ENCODE measurements around the gene CPOX. TPM values are rescaled to one million over a fixed set of nuclear protein-coding genes. Genes with fewer than 3 reads are reported as not detected.

The CPOX gene
- total and polyA plus RNA-seq, 2 donors = 12.4 to 16.2 TPM

DNA sequence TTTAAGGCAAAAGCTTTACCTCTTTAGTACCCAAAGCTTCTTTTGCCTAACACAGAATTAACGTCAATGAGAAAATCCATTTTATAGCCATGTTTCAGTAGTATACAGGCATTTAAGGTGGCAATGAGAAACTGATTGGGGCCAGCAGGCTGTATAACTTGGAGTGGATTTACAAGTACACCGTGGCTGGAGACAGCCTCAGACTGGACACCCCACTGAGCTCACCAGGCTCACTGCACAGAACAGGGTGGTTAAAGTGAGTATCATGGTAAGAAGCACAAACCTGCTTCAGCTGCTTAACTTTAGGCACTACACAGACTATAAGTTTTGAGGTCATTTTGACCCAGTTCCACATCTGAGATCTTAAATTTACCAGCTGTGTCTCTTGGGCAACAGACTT is 8.9 kb downstream of the CPOX start:
- H3K27ac ChIP-seq (ENCODE audit: low read depth) = no peak overlapping the region
- peaks cover 2% of the 10 kb centered on the region for H3K36me3 ChIP-seq (ENCODE audit: insufficient read depth)
- no peak for DNase-seq (ENCODE audit: extremely low spot score)
- 59% methylated on average over 2 of the region's 2 CpGs for WGBS
- no peaks in the 10 kb centered on the region for H3K4me1 ChIP-seq (ENCODE audit: insufficient read depth)
- no peak overlapping the region for H3K4me3 ChIP-seq (ENCODE audit: low read depth, low read length)

DNA sequence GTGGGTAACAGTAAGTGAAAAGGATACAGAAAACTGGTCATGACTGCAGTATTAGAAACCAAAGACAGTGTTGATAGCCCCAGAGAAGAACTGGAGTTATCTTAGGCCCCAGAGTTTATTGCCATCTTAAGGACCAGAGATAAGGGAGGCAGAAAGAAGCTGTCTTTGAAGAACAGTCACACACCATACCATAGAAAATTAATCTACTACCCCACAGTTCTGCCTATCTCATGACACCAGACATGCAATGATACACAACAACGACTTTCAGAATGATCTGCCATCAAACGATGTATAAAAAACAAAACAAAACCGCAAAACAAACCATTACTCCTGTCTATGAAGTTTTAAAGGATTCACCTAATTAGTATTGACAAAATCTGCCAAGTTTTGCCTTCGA is 9.6 kb downstream of the CPOX start:
- Histone ChIP-seq H3K4me3 (ENCODE audit: low read depth, low read length) (no peak overlapping the region), H3K27ac (ENCODE audit: low read depth) (no peak overlapping the region), H3K4me1 (ENCODE audit: insufficient read depth) (no peaks in the 10 kb centered on the region), H3K36me3 (ENCODE audit: insufficient read depth) (peaks cover 2% of the 10 kb centered on the region)
- no peak for DNase-seq (ENCODE audit: extremely low spot score)
- 82% methylated on average over 4 of the region's 4 CpGs for WGBS

DNA sequence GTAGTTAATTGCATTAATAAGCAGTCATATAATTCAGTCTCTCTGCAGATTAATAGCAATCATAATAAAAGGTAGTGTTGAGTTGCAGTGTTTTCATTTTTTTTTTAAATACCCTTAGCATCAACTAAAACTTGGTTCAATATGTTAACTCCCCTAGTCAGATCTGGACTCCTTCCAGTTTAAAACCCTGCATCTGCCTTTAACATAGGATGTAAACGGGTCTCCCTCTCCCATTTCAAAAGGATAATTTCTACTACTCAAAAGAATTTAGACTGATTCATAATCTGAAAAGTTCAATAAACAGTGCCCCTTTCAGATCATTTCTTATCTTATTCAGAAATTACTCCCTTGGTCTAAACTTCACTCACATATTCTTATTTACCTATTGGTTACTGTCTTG is 11.4 kb downstream of the CPOX start:
- no peak overlapping the region for H3K4me3 ChIP-seq (ENCODE audit: low read depth, low read length)
- no peak for DNase-seq (ENCODE audit: extremely low spot score)
- H3K36me3 ChIP-seq (ENCODE audit: insufficient read depth) = peaks cover 2% of the 10 kb centered on the region
- 94% methylated on average over 1 of the region's 1 CpG for WGBS
- H3K27ac ChIP-seq (ENCODE audit: low read depth) = no peak overlapping the region
- H3K4me1 ChIP-seq (ENCODE audit: insufficient read depth) = no peaks in the 10 kb centered on the region

DNA sequence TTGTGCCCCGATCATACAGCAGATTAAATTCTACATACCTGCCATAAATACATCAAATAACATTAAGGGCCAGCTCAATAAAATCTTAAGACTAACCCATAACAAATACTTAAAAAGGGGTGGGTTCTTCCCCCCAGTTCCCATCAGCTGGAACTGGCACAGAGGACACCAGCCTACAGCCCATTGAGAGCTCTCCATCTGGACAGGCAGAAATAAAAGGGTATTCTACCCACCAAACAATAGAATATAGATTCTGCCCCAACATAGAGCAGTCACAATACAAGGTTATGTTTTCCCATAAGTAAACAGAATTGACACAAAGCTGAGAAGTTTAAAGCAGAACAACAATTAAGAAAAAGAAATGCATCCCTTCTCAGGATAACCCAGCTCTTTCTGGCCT is 11.9 kb downstream of the CPOX start:
- H3K4me3 ChIP-seq (ENCODE audit: low read depth, low read length) = no peak overlapping the region
- 92% methylated on average over 1 of the region's 1 CpG for WGBS
- H3K4me1 ChIP-seq (ENCODE audit: insufficient read depth) = no peaks in the 10 kb centered on the region
- peaks cover 2% of the 10 kb centered on the region for H3K36me3 ChIP-seq (ENCODE audit: insufficient read depth)
- no peak overlapping the region for H3K27ac ChIP-seq (ENCODE audit: low read depth)
- DNase-seq (ENCODE audit: extremely low spot score) = no peak

DNA sequence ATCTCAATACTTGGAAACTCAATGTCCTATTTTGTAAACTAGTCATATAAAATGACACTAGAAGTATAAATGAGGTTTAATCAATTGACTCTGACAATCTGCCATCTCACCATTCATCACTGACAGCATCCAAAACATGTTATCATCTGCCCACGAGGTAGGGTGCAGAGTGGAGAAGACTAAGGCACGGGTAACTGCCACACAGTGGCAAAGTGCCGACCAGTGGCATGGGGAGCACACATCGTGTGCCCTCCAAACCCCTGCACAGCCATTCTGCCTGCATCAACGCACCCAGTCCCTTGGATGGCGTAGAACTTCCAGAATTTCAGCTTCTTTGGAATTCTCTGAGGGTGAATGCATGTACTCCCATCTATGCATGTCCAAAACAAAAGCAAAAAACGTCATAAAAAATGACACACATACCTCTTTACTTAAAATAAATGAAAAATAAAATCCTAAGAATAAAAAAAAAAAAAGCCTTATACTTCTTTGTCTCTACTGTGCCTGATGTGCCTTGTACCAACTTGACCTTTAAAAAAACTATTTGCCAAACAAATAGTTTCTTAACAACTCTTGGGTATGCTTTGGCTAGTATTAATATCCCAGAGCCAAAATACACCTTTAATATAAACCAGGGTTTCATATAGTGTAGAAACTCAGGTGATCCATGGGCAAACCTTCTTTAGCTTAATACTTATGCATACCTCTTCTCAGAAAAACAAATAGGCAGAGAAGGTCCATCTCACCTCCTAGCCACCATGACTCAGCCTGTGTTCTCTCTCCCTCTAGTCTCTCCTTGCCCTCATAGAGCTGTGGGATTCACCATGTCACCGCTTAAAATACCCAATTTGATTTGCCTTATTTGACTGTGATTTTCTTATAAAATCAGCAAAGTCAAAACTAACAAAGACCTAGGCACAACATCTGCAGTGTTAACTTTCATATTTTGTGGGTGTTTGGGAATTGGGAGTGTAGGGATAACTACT is 12.7 kb downstream of the CPOX start:
- H3K4me3 ChIP-seq (ENCODE audit: low read depth, low read length) = no peak overlapping the region

DNA sequence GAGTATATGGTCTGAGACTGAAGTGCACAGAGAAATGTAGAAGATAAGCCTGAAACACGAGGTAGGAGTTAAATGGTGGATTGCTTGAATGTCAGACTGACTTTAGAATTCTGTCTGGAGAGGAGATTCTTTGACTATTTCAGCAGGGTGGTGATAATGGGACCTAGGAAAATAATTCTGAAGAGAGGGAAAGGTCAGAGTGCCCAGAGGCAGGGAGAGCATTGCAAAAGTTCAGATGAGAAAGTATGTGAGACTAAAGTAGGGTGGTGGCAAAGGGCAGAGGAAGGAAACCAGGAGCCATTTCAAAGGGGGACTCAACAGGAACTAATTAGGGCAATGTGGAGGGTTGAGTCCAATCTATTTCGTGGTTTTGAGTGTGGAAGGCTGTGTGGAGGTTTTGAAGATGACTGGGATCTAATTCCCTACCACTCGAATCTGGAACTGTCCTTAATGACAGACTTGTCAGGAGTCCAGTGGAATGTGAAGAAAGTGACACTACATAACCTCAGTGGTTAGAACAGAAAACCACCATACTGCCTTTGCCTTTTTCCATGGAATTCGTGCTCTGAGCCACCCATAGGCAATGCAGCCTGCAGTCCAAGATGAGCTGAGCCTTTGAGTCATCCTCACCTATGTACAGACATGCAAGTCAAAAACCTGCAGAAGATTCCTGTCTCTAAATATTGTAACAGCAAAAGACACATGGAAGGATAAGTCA is 16.1 kb downstream of the CPOX start:
- peaks cover 2% of the 10 kb centered on the region for H3K36me3 ChIP-seq (ENCODE audit: insufficient read depth)
- DNase-seq (ENCODE audit: extremely low spot score) = no peak

More for the DNA sequence above, 12.7 kb downstream of the CPOX start:
- WGBS = 92% methylated on average over 8 of the region's 8 CpGs
- no peak overlapping the region for H3K27ac ChIP-seq (ENCODE audit: low read depth)
- DNase-seq (ENCODE audit: extremely low spot score) = no peak
- peaks cover 2% of the 10 kb centered on the region for H3K36me3 ChIP-seq (ENCODE audit: insufficient read depth)
- H3K4me1 ChIP-seq (ENCODE audit: insufficient read depth) = no peaks in the 10 kb centered on the region

DNA sequence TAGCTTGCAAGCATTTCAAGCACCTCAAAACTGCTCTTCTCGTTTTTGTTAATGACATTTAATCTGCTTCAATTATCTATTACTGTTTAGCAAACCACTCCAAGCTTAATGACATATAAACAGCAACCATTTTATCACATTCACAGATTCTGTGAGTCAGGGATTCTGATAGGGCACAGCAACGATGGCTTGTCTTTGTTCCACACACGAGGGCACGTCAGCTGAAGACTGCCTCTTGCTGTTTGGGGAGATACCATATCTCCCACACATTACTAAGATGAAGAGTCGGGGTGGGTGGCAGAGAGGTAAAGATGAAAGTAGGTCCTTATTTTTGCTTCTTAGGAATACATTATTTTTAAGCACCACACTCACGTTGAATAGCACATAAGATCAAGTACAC is 19.3 kb downstream of the CPOX start:
- Histone ChIP-seq H3K4me3 (ENCODE audit: low read depth, low read length) (no peak overlapping the region), H3K36me3 (ENCODE audit: insufficient read depth) (no peaks in the 10 kb centered on the region)
- 63% methylated on average over 6 of the region's 6 CpGs for WGBS

More for the DNA sequence above, 16.1 kb downstream of the CPOX start:
- H3K4me1 ChIP-seq (ENCODE audit: insufficient read depth) = no peaks in the 10 kb centered on the region
- 81% methylated on average over 4 of the region's 4 CpGs for WGBS
- H3K4me3 ChIP-seq (ENCODE audit: low read depth, low read length) = no peak overlapping the region
- H3K27ac ChIP-seq (ENCODE audit: low read depth) = no peak overlapping the region

DNA sequence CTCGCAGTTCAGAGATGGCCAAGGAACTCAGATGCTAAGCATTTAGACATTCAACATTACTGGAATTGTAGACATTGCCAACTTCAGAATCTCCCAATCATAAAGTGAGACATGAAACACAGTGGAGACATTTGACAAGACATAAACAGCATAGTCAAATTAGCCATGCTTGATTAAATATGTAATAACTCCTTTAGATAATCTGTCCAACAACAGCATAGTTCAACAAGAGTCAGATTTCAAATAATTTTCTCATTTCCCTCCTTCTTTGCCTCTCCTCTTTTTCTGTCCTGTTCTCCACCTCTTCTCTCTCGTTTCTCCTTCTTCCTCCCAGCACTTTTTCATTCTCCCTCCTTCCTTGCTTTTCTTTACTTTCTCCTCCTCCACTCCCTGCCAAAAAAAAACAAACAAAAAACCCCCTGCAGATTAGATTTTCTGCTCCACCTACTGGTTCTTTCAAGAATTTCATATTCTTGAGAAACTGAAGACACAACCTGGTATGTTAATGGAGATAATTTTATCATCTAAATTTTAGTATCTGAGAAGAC is 20.2 kb downstream of the CPOX start:
- Histone ChIP-seq H3K36me3 (ENCODE audit: insufficient read depth) (no peaks in the 10 kb centered on the region), H3K4me3 (ENCODE audit: low read depth, low read length) (no peak overlapping the region), H3K27ac (ENCODE audit: low read depth) (no peak overlapping the region), H3K4me1 (ENCODE audit: insufficient read depth) (no peaks in the 10 kb centered on the region)
- no peak for DNase-seq (ENCODE audit: extremely low spot score)
- 38% methylated on average over 2 of the region's 2 CpGs for WGBS

More for the DNA sequence above, 19.3 kb downstream of the CPOX start:
- no peak for DNase-seq (ENCODE audit: extremely low spot score)
- Histone ChIP-seq H3K4me1 (ENCODE audit: insufficient read depth) (no peaks in the 10 kb centered on the region), H3K27ac (ENCODE audit: low read depth) (no peak overlapping the region)

DNA sequence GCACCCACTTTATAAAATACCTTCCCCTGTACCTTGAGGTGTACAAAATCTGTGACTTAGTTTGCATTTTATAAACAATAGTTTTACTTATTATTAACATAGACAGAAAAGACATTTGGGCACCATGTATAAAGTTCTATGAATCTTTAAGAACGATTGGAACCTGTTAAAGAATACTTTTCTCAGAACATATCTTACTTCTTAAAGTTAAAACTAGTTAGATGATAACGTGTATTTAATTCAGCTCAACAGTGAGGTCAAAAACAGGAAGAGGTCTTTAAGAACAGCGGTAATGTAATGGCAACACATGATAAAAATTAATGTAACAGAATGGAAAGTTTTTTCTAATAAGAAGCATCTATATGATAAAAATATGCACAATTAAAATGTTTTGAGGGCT is 25.0 kb downstream of the CPOX start:
- 81% methylated on average over 3 of the region's 3 CpGs for WGBS
- no peak overlapping the region for H3K27ac ChIP-seq (ENCODE audit: low read depth)
- H3K4me1 ChIP-seq (ENCODE audit: insufficient read depth) = no peaks in the 10 kb centered on the region
- DNase-seq (ENCODE audit: extremely low spot score) = no peak
- no peaks in the 10 kb centered on the region for H3K36me3 ChIP-seq (ENCODE audit: insufficient read depth)
- no peak overlapping the region for H3K4me3 ChIP-seq (ENCODE audit: low read depth, low read length)

DNA sequence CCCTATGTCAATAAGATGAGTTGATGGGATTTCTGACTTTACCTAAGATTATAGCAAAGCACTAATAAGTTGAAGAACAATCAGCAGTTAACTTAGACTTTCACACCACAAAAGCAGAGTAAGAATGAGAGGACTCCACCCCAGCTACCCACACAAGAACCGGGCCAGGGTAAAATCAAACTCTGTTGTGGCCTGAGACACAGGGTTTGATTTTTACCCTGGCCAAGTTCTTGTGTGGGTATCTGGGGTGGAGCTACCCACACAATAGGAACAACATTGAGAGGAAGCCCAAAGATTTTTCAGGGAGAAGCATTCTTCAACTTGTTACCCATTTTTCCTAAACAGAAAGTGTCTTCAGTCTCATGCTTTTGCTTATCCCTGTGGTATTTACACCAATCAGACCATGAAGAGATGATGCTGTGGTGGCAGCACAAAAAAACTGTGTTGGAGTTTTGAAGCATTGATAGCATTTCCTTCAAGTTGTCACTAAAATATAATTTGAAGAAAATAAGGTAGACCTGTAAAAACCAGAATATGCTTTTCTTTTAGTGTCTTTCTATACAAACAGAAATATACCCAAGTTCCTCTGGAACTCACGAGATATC is 25.6 kb downstream of the CPOX start:
- H3K4me1 ChIP-seq (ENCODE audit: insufficient read depth) = no peaks in the 10 kb centered on the region
- no peak overlapping the region for H3K27ac ChIP-seq (ENCODE audit: low read depth)
- no peaks in the 10 kb centered on the region for H3K36me3 ChIP-seq (ENCODE audit: insufficient read depth)
- 78% methylated on average over 2 of the region's 2 CpGs for WGBS
- DNase-seq (ENCODE audit: extremely low spot score) = no peak
- H3K4me3 ChIP-seq (ENCODE audit: low read depth, low read length) = no peak overlapping the region

DNA sequence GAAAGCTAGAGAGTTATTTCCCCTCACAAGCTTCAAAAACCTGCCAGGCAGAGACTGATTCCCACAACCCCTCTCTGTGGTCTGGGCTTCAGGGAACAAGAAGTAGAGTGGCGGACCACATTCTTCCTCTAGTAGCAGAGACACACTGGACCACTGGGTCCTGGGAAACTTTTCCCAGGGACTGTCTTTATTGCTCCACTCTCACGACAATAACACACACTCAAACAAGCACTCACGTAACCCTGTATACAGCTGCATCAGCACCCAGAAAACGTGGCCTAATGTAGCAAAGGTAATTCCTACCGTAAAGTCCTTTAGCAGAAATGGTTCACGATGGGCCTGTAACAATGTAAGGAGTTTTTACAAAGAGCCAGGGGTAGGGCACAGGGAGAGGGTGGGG is 27.6 kb downstream of the CPOX start:
- H3K4me1 ChIP-seq (ENCODE audit: insufficient read depth) = no peaks in the 10 kb centered on the region
- DNase-seq (ENCODE audit: extremely low spot score) = no peak
- H3K27ac ChIP-seq (ENCODE audit: low read depth) = no peak overlapping the region
- 57% methylated on average over 6 of the region's 6 CpGs for WGBS
- H3K4me3 ChIP-seq (ENCODE audit: low read depth, low read length) = no peak overlapping the region
- no peaks in the 10 kb centered on the region for H3K36me3 ChIP-seq (ENCODE audit: insufficient read depth)

DNA sequence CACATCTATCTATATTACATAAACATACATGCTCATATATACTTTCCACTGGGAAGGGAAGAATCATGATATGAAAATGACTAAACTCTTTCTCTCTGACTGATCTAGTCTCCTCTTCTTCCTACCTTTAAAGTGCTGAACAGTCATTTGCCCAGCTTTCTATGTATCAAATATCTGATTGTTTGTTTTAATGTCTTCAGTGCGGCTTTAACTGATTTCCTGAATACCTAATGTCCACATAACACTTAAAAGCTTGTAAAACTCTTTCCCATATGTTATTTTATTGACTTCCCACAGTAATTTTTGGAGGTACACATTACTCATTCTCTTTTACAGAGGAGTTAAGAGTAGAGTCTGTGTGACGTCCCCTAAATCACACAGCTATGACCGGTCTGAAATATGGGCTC is 28.2 kb downstream of the CPOX start:
- Histone ChIP-seq H3K27ac (ENCODE audit: low read depth) (no peak overlapping the region), H3K4me3 (ENCODE audit: low read depth, low read length) (no peak overlapping the region), H3K4me1 (ENCODE audit: insufficient read depth) (no peaks in the 10 kb centered on the region), H3K36me3 (ENCODE audit: insufficient read depth) (no peaks in the 10 kb centered on the region)
- no peak for DNase-seq (ENCODE audit: extremely low spot score)
- 14% methylated on average over 3 of the region's 3 CpGs for WGBS

DNA sequence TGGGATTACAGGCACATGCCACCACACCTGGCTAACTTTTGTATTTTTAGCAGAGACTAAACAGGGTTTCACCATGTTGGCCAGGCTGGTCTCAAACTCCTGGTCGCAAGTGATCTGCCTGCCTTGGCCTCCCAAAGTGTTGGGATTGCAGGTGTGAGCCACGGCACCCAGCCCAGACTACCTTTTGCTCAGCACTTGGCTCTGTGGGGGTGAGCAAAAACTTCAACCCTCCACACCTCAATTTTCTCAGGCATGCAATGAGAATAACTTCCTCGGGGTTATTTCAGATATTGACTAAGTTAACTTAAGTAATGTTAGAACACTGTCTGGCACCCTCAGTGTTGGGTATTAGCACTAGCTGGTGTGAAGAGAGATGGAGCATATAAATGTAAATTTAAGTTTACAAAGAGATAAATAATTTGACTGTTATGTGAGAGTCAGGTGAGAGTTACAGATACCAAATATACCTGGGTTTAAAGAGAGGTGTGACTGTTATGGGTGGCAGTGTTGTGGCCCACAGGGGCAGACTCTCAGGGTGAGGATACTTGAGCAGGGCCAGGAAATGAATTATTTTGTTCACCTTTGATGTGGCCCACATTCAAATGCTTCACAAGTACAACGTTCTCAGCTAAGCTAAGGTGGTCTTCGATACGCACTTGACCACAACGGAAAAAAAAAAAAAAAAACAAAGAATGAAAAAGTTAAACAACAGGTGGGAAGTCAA is 29.0 kb downstream of the CPOX start:
- WGBS = 62% methylated on average over 7 of the region's 7 CpGs
- Histone ChIP-seq H3K36me3 (ENCODE audit: insufficient read depth) (no peaks in the 10 kb centered on the region), H3K27ac (ENCODE audit: low read depth) (peak overlapping the region; percentile 2), H3K4me1 (ENCODE audit: insufficient read depth) (no peaks in the 10 kb centered on the region), H3K4me3 (ENCODE audit: low read depth, low read length) (no peak overlapping the region)
- no peak for DNase-seq (ENCODE audit: extremely low spot score)
